WTC11 (cell line): Measurements from ENCODE around the gene SLAMF6.

ENCODE experiments used
- FOXP1 ChIP-seq: sonication (generic); formaldehyde crosslinking; IDR thresholded peaks from 2 replicates; pipeline ENCODE4 v1.8.0; 2022; ENCODE audit warnings: missing genetic modification reagents, mild to moderate bottlenecking, moderate library complexity, borderline replicate concordance
- NFYB ChIP-seq: sonication (generic); formaldehyde crosslinking; conservative IDR thresholded peaks from 2 replicates; pipeline ENCODE4 v1.8.0; 2022; ENCODE audit warnings: low read depth, missing genetic modification reagents
- ZBTB21 ChIP-seq: sonication (generic); formaldehyde crosslinking; IDR thresholded peaks from 2 replicates; pipeline ENCODE4 v1.8.1; 2023; ENCODE audit warnings: mild to moderate bottlenecking, missing genetic modification reagents, borderline replicate concordance
- TF ChIP-seq, protein P1 (sequence below): fragments of 250-450 bp; sonication (Bioruptor Pico); IDR thresholded peaks from 2 replicates; pipeline ENCODE4 v1.8.0; 2021; ENCODE audit warnings: mild to moderate bottlenecking
- TF ChIP-seq, protein P2 (sequence below): sonication (generic); formaldehyde crosslinking; IDR thresholded peaks from 2 replicates; pipeline ENCODE4 v1.8.0; 2022; ENCODE audit warnings: mild to moderate bottlenecking, missing genetic modification reagents
- TF ChIP-seq, protein P3 (sequence below): fragments of 200-600 bp; IDR thresholded peaks from 2 replicates; pipeline ENCODE4 v1.8.0; 2022; ENCODE audit warnings: antibody characterized with exemption

DNA sequence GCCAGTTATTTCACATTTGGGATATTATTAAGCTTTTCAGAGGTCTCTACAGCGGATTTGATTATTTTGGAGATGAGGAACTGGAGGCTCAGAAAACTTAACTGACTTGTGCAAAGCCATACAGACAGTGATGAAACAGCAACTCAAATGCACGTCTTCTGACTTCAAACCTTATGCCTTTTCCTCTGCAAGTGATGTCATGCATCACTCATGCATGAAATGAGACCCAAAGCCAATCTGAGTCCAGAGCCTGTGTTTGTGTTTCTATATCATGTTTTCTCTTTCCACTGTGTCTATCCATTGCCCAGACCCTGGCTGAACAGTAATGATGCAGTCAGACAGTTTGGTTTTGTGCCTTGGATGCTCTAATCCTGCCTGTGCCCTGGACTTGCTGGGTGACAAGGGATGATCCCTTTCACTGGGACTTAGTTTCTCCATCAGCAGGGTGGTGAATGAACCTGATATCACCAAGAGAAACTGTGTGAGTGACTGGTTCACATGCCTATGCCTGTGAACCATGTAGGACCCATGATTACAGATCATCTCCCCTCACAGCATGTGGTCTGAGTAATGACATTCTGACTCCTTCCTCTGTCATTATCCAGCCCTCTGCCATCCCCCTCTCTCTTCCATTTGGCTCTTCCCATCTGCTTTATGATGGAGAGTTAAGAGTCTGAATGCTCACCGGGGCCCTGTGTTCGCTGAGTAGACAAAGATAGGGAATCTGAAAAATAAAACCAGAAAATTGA, 33.4 kb downstream of the SLAMF6 start:
- TF ChIP-seq, protein P1, sequence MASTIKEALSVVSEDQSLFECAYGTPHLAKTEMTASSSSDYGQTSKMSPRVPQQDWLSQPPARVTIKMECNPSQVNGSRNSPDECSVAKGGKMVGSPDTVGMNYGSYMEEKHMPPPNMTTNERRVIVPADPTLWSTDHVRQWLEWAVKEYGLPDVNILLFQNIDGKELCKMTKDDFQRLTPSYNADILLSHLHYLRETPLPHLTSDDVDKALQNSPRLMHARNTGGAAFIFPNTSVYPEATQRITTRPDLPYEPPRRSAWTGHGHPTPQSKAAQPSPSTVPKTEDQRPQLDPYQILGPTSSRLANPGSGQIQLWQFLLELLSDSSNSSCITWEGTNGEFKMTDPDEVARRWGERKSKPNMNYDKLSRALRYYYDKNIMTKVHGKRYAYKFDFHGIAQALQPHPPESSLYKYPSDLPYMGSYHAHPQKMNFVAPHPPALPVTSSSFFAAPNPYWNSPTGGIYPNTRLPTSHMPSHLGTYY (CRISPR knock-in tag): no peak
- TF ChIP-seq FOXP1 (no peak), NFYB (no peak), ZBTB21 (no peak)
- TF ChIP-seq, protein P2, sequence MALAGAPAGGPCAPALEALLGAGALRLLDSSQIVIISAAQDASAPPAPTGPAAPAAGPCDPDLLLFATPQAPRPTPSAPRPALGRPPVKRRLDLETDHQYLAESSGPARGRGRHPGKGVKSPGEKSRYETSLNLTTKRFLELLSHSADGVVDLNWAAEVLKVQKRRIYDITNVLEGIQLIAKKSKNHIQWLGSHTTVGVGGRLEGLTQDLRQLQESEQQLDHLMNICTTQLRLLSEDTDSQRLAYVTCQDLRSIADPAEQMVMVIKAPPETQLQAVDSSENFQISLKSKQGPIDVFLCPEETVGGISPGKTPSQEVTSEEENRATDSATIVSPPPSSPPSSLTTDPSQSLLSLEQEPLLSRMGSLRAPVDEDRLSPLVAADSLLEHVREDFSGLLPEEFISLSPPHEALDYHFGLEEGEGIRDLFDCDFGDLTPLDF (CRISPR knock-in tag): no peak
- TF ChIP-seq, protein P3, sequence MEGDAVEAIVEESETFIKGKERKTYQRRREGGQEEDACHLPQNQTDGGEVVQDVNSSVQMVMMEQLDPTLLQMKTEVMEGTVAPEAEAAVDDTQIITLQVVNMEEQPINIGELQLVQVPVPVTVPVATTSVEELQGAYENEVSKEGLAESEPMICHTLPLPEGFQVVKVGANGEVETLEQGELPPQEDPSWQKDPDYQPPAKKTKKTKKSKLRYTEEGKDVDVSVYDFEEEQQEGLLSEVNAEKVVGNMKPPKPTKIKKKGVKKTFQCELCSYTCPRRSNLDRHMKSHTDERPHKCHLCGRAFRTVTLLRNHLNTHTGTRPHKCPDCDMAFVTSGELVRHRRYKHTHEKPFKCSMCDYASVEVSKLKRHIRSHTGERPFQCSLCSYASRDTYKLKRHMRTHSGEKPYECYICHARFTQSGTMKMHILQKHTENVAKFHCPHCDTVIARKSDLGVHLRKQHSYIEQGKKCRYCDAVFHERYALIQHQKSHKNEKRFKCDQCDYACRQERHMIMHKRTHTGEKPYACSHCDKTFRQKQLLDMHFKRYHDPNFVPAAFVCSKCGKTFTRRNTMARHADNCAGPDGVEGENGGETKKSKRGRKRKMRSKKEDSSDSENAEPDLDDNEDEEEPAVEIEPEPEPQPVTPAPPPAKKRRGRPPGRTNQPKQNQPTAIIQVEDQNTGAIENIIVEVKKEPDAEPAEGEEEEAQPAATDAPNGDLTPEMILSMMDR: no peak
